HEK293T (cell line): Measurements from ENCODE around the gene RAB11FIP3.

Experiments used
- BHLHE40 ChIP-seq: fragments of 450-650 bp; IDR thresholded peaks from 2 replicates; pipeline ENCODE4 v1.6.1; 2016; ENCODE audit warnings: mild to moderate bottlenecking, moderate library complexity, borderline replicate concordance
- ELF4 ChIP-seq: fragments of 450-650 bp; IDR thresholded peaks from 2 replicates; pipeline ENCODE4 v1.6.1; 2017; ENCODE audit warnings: antibody characterized with exemption
- FOXA1 ChIP-seq: fragments of 450-650 bp; IDR thresholded peaks from 2 replicates; pipeline ENCODE4 v1.6.1; 2016; ENCODE audit warnings: mild to moderate bottlenecking
- FOXK2 ChIP-seq: fragments of 450-650 bp; IDR thresholded peaks from 2 replicates; pipeline ENCODE4 v1.6.1; 2016; ENCODE audit warnings: mild to moderate bottlenecking
- FOXM1 ChIP-seq: fragments of 450-650 bp; IDR thresholded peaks from 2 replicates; pipeline ENCODE4 v1.6.1; 2017; ENCODE audit warnings: mild to moderate bottlenecking, borderline replicate concordance
- L3MBTL2 ChIP-seq: fragments of 450-650 bp; conservative IDR thresholded peaks from 2 replicates; pipeline ENCODE4 v1.6.1; 2016; ENCODE audit warnings: mild to moderate bottlenecking
- SP1 ChIP-seq: fragments of 450-650 bp; IDR thresholded peaks from 2 replicates; pipeline ENCODE4 v1.6.1; 2017
- SUZ12 ChIP-seq: fragments of 450-650 bp; IDR thresholded peaks from 2 replicates; pipeline ENCODE4 v1.6.1; 2016; ENCODE audit warnings: mild to moderate bottlenecking
- TARDBP ChIP-seq: fragments of 450-650 bp; IDR thresholded peaks from 2 replicates; pipeline ENCODE4 v1.6.1; 2016

DNA sequence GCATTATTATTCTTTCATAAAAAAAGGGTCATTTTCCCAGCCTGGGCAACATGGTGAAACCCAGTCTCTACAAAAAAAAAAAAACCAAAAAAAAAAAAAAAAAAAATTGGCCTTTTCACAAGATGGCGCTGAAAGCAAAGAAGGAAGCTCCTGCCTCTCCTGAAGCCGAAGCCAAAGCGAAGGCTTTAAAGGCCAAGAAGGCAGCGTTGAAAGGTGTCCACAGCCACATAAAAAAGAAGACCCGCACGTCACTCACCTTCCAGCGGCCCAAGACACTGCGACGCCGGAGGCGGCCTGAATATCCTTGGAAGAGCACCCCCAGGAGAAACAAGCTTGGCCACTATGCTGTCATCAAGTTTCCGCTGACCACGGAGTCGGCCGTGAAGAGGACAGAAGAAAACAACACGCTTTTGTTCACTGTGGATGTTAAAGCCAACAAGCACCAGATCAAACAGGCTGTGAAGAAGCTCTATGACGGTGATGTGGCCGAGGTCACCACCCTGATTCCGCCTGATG lies 38.8 kb upstream of the RAB11FIP3 start:
- TF ChIP-seq FOXK2 (no peak), SP1 (no peak), FOXM1 (no peak), SUZ12 (no peak), ELF4 (no peak), L3MBTL2 (no peak), FOXA1 (no peak), TARDBP (no peak), BHLHE40 (no peak)
